AG09309 (cell line): ENCODE measurements around the gene FARP1.

Experiments
- DNase-seq: peaks from one replicate; pipeline ENCODE4 v3.0.0-alpha.2; 2010; ENCODE audit warnings: low read depth
- H3K4me3 ChIP-seq: 2 replicates; pipeline ENCODE4 v1.5.1; 2011; ENCODE audit warnings: mild to moderate bottlenecking, low read depth, low read length, moderate library complexity; ENCODE audit not compliant: control insufficient read depth
- TF ChIP-seq, protein P1 (sequence below): IDR thresholded peaks from 2 replicates; pipeline ENCODE4 v1.5.1; 2011; ENCODE audit warnings: mild to moderate bottlenecking, low read depth, low read length, inconsistent platforms; ENCODE audit not compliant: insufficient read depth, control insufficient read depth; ENCODE audit errors: missing control alignments

The FARP1 gene

DNA sequence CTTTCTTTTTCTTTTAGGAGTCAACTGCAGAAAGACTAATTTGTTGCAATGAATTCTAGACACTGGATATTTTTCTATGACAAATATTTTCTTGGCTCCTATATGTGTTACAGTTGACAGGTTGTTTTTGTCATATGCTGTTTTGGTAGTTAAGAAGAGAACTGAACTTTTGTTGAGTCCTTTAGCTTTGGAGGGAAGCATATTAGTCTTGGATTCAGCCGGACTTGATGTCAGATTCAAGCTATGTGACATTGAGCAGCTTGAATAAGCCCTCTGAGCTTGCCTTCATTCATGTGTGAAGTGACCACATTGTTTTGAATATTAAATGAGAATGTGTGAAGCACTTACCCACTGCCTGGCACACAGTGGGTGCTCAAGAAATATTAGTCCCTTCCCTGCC lies 216.0 kb downstream of the FARP1 start:
- TF ChIP-seq, protein P1, sequence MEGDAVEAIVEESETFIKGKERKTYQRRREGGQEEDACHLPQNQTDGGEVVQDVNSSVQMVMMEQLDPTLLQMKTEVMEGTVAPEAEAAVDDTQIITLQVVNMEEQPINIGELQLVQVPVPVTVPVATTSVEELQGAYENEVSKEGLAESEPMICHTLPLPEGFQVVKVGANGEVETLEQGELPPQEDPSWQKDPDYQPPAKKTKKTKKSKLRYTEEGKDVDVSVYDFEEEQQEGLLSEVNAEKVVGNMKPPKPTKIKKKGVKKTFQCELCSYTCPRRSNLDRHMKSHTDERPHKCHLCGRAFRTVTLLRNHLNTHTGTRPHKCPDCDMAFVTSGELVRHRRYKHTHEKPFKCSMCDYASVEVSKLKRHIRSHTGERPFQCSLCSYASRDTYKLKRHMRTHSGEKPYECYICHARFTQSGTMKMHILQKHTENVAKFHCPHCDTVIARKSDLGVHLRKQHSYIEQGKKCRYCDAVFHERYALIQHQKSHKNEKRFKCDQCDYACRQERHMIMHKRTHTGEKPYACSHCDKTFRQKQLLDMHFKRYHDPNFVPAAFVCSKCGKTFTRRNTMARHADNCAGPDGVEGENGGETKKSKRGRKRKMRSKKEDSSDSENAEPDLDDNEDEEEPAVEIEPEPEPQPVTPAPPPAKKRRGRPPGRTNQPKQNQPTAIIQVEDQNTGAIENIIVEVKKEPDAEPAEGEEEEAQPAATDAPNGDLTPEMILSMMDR = no peak
- no peak for DNase-seq
- no peak overlapping the region for H3K4me3 ChIP-seq

DNA sequence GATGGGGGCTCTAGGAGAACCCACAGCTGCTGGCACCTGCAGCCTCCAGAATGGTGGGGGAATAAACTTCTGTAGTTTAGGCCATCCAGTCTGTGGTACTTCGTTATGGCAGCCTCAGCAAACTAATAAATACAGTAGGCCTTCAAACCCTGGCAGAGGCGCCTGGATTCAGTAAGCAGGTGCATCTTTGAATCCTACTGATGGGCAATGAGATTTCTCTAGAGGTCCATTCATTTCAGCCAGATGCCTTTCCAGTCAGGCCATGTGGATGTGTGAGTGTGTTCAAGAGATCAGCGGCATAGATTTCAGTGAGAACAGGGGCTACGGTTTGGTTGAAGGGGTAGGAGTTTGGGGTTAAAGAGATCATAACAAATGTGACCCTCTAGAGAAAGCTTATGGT lies 217.7 kb downstream of the FARP1 start:
- TF ChIP-seq, protein P1 = no peak
- H3K4me3 ChIP-seq = no peak overlapping the region
- DNase-seq = no peak

DNA sequence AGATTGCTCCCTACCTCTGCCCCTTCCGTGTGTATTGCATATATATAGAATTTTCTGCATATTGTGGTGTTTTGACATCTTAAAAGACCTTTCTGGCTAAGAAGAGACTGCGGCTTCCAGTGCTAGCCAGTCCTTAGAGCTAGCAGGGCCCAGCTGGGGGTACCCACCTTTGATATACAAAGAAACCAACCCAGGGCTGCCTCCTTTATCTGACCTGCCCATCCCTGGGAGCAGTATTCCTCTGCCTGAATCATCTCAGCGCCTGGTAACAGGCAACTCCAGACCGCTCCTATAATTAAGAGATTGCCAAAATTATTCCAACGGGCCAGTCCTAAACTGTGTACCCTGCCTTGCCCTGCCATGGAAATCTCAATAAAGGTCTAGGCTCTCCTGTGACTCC lies 220.4 kb downstream of the FARP1 start:
- DNase-seq = no peak
- no peak overlapping the region for H3K4me3 ChIP-seq
- TF ChIP-seq, protein P1 = no peak

DNA sequence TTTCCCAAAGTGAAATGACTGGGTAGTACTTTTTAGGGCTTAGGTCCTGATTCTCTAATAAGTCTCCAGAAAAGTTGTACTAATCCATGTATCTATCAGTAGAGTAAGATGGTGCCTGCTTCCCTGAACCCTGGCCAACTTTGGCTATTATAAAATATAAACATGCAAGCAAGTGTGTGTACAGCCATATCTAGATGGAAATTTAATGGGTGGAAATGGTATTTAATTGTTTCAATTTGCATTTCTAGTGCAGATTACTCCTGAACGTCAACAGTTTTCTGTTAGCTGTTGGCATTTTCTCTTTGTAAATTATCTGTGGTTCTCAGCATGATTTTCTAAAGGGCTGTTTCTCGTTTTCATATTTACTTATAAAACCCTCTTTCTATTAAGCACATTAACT lies 221.3 kb downstream of the FARP1 start:
- DNase-seq = no peak
- H3K4me3 ChIP-seq = no peak overlapping the region
- TF ChIP-seq, protein P1 = no peak

DNA sequence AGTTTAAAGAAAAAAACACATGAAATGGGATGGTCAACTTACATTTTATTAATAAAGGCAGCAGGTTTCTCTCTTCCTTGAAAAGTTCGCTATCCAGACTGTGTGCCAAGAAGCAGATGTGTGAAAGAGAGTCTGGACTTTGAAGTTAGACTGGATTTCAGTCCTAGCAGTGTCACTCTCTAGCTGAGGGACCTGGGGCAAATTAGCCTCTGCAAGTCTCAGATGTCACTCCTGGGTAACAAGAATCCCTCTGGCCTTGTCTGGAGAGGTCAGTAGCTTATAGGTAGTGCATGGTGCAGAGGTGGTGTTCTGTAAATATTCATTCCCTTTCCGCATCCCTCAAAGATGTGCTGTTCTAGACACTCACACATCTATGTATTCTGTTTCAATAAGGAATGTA lies 221.8 kb downstream of the FARP1 start:
- TF ChIP-seq, protein P1 = no peak
- no peak for DNase-seq
- no peak overlapping the region for H3K4me3 ChIP-seq

DNA sequence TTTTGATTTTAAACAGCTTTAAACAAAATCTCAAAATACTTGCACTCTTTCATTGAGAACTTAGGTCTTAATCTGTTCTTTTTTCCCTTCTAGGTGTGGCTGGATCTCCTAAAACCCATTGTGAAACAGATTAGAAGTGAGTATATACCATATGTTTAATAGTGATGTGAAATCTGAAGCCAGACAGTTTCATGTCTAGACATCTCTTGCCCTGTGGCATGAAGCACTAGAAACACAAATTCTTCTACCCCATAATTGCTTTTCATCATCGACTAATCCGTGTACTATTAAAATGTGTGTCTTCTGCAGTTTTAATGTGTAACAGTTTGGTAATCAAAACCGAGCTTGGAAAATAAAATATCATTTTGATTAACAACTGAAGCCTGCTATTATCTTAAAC lies 222.4 kb downstream of the FARP1 start:
- H3K4me3 ChIP-seq = no peak overlapping the region
- TF ChIP-seq, protein P1 = no peak
- no peak for DNase-seq

DNA sequence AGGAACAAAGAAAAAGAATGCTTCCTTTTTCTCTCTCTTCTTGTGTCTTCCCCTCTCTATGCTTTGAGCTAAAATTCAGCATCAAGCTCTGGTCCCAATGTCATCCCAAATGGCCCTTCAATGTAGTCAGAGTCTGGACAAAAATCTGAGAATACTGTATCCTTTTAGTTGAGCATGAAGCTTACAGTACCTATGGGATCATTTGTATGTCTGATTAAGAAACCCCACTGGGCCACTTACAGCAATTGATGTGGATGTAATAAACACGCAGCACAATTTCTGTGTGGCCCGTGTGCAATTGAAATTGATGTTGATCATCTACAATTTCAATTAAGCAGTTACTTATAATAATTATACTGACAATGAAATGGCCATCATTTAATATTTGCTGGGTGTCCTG lies 223.1 kb downstream of the FARP1 start:
- H3K4me3 ChIP-seq = no peak overlapping the region
- TF ChIP-seq, protein P1 = no peak
- DNase-seq = no peak
